ENCODE measurements around the gene SPRED2. TPM values are rescaled to one million over a fixed set of nuclear protein-coding genes. Genes with fewer than 3 reads are reported as not detected.

The SPRED2 gene
- total and polyA plus RNA-seq, 3 donors from 2014 or later, result 10.0 to 14.1 (median 11.3) TPM

DNA sequence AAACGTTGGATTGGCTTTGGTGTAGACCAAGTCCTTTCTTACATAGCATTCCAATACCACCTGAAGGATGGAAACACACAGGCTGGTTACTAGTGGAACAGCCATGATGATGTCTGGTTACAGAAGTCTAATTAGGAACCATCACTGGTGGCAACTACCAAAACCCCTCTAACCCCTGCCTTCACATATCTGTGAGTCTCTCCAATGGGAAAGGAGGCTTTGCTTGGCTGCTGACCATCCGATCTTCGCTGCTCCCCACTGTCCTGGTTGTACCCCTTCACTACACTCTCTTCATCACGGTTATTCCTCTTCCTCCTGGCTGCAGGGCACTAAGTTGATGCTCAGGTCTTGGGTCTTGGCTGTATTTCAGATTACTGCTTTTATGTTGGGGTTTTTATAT is 97.7 kb downstream of the SPRED2 start:
- 98 to 100% methylated on average over 4 of the region's 4 CpGs for WGBS, 2 donors
- Histone ChIP-seq H3K36me3 (ENCODE audit: low read depth, missing control alignments) (no peaks in the 10 kb centered on the region), H3K4me1 (no peaks in the 10 kb centered on the region), H3K27ac (no peak overlapping the region), H3K4me3 (no peak overlapping the region), H3K9me3 (no peaks in the 10 kb centered on the region), H3K27me3 (no peaks in the 10 kb centered on the region)
- TF ChIP-seq POLR2A (IDR thresholded peaks at IDR 0.05), result no peak
- TF ChIP-seq, protein P1, sequence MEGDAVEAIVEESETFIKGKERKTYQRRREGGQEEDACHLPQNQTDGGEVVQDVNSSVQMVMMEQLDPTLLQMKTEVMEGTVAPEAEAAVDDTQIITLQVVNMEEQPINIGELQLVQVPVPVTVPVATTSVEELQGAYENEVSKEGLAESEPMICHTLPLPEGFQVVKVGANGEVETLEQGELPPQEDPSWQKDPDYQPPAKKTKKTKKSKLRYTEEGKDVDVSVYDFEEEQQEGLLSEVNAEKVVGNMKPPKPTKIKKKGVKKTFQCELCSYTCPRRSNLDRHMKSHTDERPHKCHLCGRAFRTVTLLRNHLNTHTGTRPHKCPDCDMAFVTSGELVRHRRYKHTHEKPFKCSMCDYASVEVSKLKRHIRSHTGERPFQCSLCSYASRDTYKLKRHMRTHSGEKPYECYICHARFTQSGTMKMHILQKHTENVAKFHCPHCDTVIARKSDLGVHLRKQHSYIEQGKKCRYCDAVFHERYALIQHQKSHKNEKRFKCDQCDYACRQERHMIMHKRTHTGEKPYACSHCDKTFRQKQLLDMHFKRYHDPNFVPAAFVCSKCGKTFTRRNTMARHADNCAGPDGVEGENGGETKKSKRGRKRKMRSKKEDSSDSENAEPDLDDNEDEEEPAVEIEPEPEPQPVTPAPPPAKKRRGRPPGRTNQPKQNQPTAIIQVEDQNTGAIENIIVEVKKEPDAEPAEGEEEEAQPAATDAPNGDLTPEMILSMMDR (IDR thresholded peaks at IDR 0.05), result no peak
- intact Hi-C loops (cut with DNase I; ENCODE audit: low total_unique reads), result no loop called here
- no peak for DNase-seq

DNA sequence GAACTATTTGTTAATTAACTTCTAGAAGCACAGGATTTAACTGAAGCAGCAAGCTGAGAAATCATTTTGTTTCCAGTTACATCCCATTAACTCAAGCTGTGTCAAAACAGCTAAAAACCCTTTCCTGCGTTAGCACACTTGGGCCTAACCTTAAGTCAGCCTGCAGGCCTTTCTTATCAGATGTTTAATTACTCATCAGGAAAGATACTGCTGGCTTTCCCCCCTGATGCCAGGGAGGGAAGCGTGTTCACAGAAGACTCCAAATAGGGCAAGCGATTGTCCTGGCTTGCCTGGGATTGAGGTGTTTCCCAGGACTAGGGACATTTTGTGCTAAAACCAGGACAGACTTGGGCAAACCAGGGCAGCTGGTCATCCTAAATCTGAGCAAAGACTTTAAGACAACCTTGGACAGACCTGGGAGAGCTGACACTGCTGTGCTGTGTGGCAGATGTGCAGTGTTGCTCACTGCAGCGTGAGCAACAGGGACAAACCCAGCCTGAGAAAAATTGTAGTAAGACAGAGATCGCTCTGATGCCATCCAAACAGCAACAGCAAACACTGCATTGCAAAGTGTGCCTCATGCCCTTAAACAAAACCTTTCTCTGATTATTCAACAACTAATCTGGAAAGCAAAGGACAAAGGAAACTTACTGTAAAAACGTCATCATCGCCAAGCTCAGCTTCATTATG is 100.9 kb downstream of the SPRED2 start:
- Histone ChIP-seq H3K9me3 (no peaks in the 10 kb centered on the region), H3K27me3 (no peaks in the 10 kb centered on the region), H3K36me3 (ENCODE audit: low read depth, missing control alignments) (no peaks in the 10 kb centered on the region), H3K27ac (no peak overlapping the region), H3K4me3 (no peak overlapping the region), H3K4me1 (no peaks in the 10 kb centered on the region)
- TF ChIP-seq, protein P1 (IDR thresholded peaks at IDR 0.05), result no peak
- no peak for TF ChIP-seq POLR2A (IDR thresholded peaks at IDR 0.05)
- 89% methylated on average over 7 of the region's 7 CpGs for WGBS, 2 donors
- no peak for DNase-seq
- intact Hi-C loops (cut with DNase I; ENCODE audit: low total_unique reads), result no loop called here

- 82 to 90% methylated on average over 5 of the region's 5 CpGs for WGBS, 2 donors
- no peak for DNase-seq
Observed at GRCh38 chr2:65329525-65329924, 102.9 kb downstream of the SPRED2 start.

DNA sequence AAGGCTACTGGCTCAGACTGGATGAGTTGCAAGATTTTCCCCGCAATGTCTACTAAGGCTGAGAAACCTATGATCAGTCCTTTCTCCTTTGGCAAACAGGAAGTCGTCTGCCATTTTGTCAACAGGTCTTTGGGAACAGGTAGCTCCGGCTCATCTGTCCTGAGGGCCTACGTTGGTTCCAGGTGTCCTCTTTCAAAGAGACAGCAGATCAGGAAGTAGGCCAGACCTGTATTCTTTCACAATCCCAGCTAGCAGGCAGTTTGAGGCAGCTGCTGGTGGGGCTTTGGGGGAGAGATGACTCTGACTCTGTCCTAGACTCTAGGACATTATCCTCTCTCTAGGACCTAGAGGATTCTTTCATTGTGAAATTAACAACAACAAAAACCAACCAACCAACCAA is 106.1 kb downstream of the SPRED2 start:
- TF ChIP-seq, protein P1 (IDR thresholded peaks at IDR 0.05), result no peak
- no peak for TF ChIP-seq POLR2A (IDR thresholded peaks at IDR 0.05)
- no peak overlapping the region for H3K27ac ChIP-seq
- intact Hi-C loops (cut with DNase I; ENCODE audit: low total_unique reads), result no loop called here
- no peaks in the 10 kb centered on the region for H3K9me3 ChIP-seq
- no peaks in the 10 kb centered on the region for H3K36me3 ChIP-seq (ENCODE audit: low read depth, missing control alignments)
- WGBS, 2 donors, result 91 to 100% methylated on average over 4 of the region's 4 CpGs
- no peaks in the 10 kb centered on the region for H3K4me1 ChIP-seq
- no peak overlapping the region for H3K4me3 ChIP-seq
- DNase-seq, result no peak
- H3K27me3 ChIP-seq, result no peaks in the 10 kb centered on the region

More at GRCh38 chr2:65329525-65329924, 102.9 kb downstream of the SPRED2 start:
- no peak overlapping the region for H3K27ac ChIP-seq
- H3K4me3 ChIP-seq, result no peak overlapping the region
- no peaks in the 10 kb centered on the region for H3K36me3 ChIP-seq (ENCODE audit: low read depth, missing control alignments)
- no peak for TF ChIP-seq POLR2A (IDR thresholded peaks at IDR 0.05)
- TF ChIP-seq, protein P1 (IDR thresholded peaks at IDR 0.05), result no peak
- no peaks in the 10 kb centered on the region for H3K9me3 ChIP-seq
- intact Hi-C loops (cut with DNase I; ENCODE audit: low total_unique reads), result no loop called here
- no peaks in the 10 kb centered on the region for H3K27me3 ChIP-seq
- H3K4me1 ChIP-seq, result no peaks in the 10 kb centered on the region

- Histone ChIP-seq H3K36me3 (ENCODE audit: low read depth, missing control alignments) (no peaks in the 10 kb centered on the region), H3K27me3 (no peaks in the 10 kb centered on the region), H3K4me3 (no peak overlapping the region), H3K4me1 (no peaks in the 10 kb centered on the region), H3K27ac (no peak overlapping the region), H3K9me3 (no peaks in the 10 kb centered on the region)
- intact Hi-C loops (cut with DNase I; ENCODE audit: low total_unique reads), result no loop called here
- TF ChIP-seq, protein P1 (IDR thresholded peaks at IDR 0.05), result no peak
- TF ChIP-seq POLR2A (IDR thresholded peaks at IDR 0.05), result no peak
- WGBS, 2 donors, result 85 to 88% methylated on average over 2 of the region's 2 CpGs
- DNase-seq, result no peak
Observed at GRCh38 chr2:65325066-65325465, 107.3 kb downstream of the SPRED2 start.

All from testis (tissue), 3 donors.